ENCODE data around the gene TPX2. TPM values are rescaled to one million over a fixed set of nuclear protein-coding genes. Genes with fewer than 3 reads are reported as not detected.

TPX2 gene
- polyA plus RNA-seq, 4 donors: 45.4 to 49.9 (median 47.0) TPM

DNA sequence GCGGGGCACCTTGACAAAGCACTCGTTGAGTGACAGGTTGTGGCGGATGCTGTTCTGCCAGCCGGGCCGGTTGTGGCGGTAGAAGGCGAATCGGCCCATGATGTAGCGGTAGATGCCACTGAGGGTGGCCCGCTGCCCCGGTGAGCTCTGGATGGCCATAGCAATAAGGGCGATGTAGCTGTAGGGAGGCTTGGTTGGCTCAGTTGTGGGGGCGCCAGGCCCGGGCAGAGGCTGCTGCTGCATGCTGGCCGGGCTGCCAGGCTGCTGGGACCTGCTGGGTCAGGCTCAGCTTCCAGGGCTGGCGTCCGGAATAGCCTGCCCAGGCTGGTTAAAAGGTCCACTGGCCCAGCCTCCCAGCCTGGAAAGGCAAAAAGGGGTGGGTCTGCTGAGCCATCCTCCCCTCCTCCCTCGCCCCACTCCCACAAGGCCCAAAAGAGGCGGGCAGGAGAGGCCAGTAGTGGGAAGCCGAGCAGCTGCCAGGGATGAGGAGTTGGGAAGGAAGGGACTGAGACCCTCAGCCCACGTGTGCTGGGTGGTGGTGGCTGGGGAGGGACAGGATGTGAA lies 106.3 kb downstream of the TPX2 start, which contains the start of gene FOXS1:
TSS of gene FOXS1 (minus strand) at position 305 of the 564 bp plus-strand sequence. CDS start at position 243, 62 bp downstream.
- no peak for DNase-seq (ENCODE audit: low read depth in 4 of 4, low spot score in 2 of 4)

DNA sequence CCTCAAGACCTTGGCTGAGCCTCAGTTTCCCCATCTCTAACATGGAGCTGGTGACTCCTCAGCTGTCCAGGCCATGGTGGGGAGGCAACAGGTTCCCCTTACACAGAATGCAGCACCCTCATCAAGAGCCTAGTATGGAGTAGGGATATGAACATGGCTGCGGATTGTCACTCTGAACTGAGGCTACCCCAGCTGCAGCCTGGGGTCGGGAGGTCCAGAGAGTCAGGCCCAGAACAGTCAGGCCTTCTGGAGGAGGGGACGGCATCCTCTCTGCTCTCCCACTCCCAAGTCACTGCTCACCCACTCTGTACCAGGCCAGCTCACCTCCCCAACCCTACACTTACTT lies 107.7 kb downstream of the TPX2 start:
- no peak for DNase-seq (ENCODE audit: low read depth in 4 of 4, low spot score in 2 of 4)

DNA sequence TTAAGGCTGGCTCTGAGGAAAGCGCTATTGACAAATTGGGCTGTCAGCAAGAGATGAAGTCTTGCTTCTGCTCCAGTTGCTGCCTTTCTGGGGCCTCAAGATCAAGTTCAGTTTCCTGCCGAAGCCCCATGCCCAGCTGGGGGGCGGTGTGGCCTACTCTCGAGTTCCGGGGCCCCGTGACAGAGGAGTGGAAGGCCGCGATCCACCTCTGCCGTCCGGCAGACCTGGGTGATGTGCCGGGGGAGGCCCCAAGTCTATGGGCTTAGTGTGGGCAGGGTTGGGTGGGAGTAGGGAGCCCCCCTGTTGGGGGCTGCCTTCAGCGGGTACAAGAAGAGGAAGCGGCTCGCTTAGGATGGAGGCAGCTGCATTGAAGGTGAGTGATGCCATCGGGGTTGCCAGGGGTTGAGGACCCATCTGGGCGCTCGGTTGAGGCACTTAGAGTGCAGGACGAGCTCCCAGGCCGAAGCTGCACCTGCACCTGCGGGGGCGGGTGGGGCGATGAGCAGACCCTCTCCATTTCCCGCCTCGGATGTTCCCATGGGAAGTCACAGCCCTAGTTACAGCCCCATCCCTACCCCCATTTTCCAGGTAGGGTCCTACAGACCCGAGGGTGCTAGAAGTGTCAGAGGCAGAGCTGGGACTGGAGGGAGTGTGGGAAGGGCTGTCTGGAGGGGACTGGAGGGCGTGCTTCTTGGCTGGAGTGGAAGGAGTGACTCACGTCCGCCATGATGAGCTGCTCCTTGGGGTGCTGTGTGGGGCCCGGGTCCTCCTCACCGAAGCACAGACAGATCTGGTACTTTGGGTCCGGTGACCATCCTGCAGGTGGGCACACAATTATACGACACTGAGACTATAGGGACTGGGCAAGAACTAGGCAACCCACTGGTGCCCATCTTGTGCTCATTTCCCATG lies 109.3 kb downstream of the TPX2 start:
- DNase-seq (ENCODE audit: low read depth in 4 of 4, low spot score in 2 of 4): no peak

DNA sequence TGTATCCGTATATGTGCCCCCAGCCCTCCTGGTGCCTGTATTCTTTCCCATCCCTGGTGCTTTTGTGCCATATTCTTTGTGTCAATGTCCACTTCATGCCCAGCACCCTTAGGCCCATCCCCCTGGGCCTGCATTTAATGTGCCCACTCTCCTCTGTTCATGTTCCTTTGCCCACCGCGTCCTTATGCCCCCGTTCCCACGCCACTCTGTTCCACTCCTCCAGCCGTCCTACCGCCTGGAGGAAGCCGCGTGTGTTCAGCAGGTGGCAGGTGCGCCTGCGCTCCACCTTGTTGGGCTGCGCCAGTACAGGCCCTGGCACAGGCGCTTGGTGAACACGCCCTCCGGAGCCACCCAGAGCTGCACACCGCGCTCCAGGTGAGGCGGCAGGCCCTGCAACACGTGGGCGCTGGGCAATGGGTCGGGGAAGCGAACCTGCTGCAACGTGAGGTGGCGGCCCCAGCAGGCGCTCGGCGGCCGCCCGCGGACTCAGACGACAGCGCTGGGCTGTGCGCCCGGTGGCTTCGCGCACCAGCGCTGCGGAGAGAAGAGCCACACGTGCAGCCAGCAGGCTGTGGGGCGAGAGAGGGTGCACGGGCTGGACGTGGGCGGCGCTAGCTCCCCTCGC lies 110.3 kb downstream of the TPX2 start:
- DNase-seq (ENCODE audit: low read depth in 4 of 4, low spot score in 2 of 4): no peak

Other genes with a start within 250 kb of the TPX2 start
- 100 to 1,000 TPM; 136 to 161 (median 136) TPM for gene HM13, start 224.8 kb upstream of the TPX2 start, polyA plus RNA-seq (ENCODE audit: insufficient read length in 4 of 4)
- gene ID1, start 134.0 kb upstream of the TPX2 start, polyA plus RNA-seq (ENCODE audit: insufficient read length in 4 of 4): 100 to 1,000 TPM; 159 to 263 (median 204) TPM
- 1 to 10 TPM; 1.8 to 3.0 (median 2.4) TPM for gene COX4I2, start 101.4 kb upstream of the TPX2 start, polyA plus RNA-seq (ENCODE audit: insufficient read length in 4 of 4)
- 10 to 100 TPM; 71.6 to 95.8 (median 79.7) TPM for gene BCL2L1, start 16.4 kb upstream of the TPX2 start, polyA plus RNA-seq (ENCODE audit: insufficient read length in 4 of 4)
- gene MYLK2, start 80.1 kb downstream of the TPX2 start, polyA plus RNA-seq (ENCODE audit: insufficient read length in 4 of 4): under 1 TPM; 0.56 to 0.94 (median 0.82) TPM
- gene FOXS1, start 106.3 kb downstream of the TPX2 start, polyA plus RNA-seq (ENCODE audit: insufficient read length in 4 of 4): 1 to 10 TPM; 5.5 to 9.1 (median 7.6) TPM
- gene DUSP15, start 131.2 kb downstream of the TPX2 start, polyA plus RNA-seq (ENCODE audit: insufficient read length in 4 of 4): 10 to 100 TPM; 16.6 to 20.7 (median 19.1) TPM
- 1 to 10 TPM; 2.2 to 5.9 (median 3.8) TPM for gene TTLL9, start 131.3 kb downstream of the TPX2 start, polyA plus RNA-seq (ENCODE audit: insufficient read length in 4 of 4)
- 10 to 100 TPM; 19.8 to 22.2 (median 20.7) TPM for gene PDRG1, start 212.8 kb downstream of the TPX2 start, polyA plus RNA-seq (ENCODE audit: insufficient read length in 4 of 4)
- under 1 TPM; 0.20 to 0.64 (median 0.32) TPM for gene XKR7, start 228.9 kb downstream of the TPX2 start, polyA plus RNA-seq (ENCODE audit: insufficient read length in 4 of 4)

Measured in left renal cortex interstitium (tissue), 4 donors.